DMS153 (cell line): Measurements from ENCODE around the gene GSN.

Source experiments
- DNase-seq: peaks from one replicate; lab custom pipeline; 2025; lab: John Stamatoyannopoulos, UW

Gene GSN

GRCh38 chr9:121246821-121247561 is 21.0 kb upstream of the GSN start:
- no peak for DNase-seq

- DNase-seq, result no peak
Observed at GRCh38 chr9:121249563-121249962, 18.4 kb upstream of the GSN start.

- DNase-seq, result no peak
Observed at GRCh38 chr9:121252104-121252851, 15.7 kb upstream of the GSN start.

- no peak for DNase-seq
Observed at GRCh38 chr9:121253162-121253561, 14.8 kb upstream of the GSN start.

DNA sequence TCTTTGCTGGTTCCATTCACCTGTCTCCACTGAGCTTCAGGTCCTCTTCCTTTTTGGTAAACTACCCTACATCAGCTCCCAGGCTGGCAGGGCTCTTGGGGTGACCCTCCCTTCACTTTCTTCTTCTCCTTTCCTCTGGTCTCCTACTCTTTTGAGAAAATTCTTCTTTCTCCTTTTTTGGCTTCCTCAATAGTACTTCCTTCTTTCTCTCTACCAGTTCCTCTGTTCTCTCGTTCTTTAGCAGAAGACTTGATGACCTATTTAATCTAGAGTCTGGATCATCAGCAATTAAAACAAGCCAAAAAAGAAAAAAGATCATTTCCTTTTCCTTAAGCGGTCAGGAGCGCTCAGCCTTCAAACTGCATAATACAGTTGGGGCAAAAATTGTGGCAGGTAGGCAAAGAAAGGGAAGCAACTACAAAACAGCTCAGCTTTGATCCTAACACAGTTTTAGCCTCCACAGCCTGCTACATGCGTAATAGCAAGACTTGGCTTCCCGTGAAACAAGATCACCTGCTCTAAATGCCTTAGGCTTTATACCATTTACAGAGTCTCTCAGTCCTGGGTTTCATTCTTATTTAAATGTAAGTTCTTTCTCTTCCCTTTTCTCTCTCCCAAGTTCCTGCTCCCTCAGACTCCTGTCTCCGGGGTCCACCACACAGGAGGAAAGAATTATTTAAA is 14.0 kb upstream of the GSN start:
- no peak for DNase-seq

GRCh38 chr9:121259498-121259897 is 8.5 kb upstream of the GSN start:
- no peak for DNase-seq

- no peak for DNase-seq
Observed at GRCh38 chr9:121259935-121260334, 8.0 kb upstream of the GSN start.

DNA sequence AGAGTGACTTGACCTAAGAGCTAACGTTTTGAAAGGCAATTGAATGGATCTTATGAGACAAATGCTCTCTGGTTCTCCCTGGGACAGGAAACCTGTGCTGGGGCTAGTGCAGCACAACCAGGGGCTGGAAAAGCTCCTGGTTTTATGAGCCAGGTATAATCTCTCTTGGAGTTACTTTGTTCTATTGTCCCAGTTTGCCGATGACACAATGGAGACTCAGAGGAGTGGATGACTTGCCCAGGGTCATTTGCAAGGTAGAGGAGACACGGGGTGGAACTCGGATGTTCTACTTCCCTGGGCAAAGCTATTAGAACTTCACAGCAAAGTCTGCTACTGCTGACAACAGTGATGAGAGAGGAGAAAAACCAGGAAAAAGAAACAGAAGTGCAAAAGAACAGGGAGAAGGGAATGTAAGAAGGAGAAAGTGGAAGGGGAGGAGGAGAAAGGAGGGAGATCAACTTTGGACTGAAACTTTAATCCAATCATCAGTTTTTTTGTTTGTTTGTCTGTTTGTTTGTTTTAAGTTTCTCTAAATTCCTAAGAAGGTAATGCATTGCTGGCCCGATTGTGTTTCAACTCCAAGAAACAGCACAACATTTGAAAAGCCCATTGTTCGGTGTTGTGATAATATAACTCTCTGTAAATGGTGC is 7.4 kb upstream of the GSN start:
- no peak for DNase-seq

DNA sequence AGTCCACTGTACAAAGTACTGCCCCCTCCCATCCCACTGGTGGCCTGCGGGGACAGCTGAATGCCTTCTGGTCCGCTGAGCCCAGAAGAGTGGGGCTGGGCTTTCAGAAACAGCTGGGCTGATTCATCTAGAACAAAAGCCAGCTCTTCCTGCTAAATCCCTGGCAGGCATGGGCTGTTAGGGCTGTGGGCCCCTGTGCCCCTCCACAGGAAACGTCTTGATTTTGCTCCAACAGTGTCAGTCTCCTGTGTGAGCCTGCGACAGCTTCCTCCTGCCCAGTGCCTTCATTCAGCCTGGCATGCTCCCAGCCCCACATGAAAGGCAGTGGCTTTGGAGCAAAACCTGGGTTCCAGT is 6.9 kb upstream of the GSN start:
- peak; percentile 55 for DNase-seq

DNA sequence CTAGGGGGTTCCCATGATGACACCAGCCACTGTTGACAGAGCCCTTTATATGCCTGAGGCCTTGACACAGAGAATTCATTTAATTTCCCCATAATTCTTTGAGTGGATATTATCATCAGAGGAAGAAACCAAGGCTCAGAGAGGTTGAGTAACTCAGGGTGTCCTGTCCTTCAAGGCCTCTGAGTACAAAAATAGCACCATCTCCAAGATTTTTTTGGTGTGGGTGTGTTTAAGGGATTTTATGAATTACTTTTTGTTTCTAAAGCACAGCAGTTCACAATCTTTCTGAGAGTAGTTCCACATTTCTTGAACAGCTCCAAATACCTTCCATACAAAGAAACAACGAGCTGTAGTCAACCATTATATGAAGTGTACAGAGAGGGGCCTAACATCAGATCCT is 6.2 kb upstream of the GSN start:
- DNase-seq, result no peak

GRCh38 chr9:121262423-121262822 is 5.5 kb upstream of the GSN start:
- no peak for DNase-seq

DNA sequence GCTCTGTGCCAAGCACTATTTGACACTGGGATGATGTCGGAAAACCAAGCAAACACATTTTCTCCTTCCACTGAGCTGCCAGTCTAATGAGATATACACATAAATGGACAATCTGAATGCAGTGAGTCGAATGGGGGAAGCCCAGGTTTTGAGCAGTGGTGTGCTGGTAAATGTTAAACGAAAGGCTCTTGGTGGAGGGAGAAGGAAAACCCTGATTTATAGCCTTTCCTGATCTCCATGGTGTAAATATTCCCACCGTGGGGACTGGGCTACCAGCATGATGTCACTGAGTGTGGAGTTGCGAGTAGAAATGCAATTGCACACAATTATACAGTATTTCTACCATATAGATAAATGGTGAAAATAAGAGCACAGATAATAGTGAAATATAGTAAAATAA is 5.0 kb upstream of the GSN start:
- no peak for DNase-seq

- no peak for DNase-seq
Observed at GRCh38 chr9:121266356-121266755, 1.6 kb upstream of the GSN start.

DNA sequence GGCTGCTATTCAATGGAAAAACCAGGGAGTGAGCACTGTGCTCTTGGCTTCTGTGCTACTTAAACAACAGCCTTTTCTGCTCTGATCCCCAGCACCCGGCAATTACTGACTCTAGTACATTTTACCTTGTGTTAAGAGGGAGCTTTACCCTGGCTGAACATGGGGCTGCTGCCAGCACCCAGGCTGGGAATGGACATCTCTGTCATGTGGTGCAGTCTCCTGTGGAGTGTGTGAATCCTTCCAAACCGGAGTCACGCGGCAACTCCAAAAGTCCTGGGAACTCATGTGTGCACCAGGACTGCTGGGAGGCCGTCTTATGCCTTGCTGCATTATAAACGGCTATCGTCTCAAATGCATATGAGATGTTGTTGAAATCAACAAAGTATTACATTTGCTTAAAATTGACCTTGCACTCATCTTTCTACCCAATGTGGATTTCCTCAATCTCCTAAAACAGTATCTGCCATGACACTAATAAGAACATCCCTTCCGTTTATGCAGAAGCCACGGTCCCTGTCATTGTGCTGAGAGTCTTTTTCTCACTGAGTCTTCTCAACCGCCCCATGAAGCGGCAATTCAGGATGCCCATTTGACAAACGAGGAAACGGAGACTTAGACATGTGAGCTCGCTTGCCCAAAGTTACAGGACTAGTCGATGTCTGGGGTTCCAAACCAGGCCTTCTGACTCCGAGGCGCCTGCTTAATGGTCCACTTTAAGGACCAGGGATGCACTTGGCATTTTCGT is 884 bp upstream of the GSN start:
- no peak for DNase-seq

GRCh38 chr9:121268598-121268850 is 562 bp downstream of the GSN start:
- no peak for DNase-seq

- DNase-seq, result no peak
Observed at GRCh38 chr9:121268851-121269641, 1.1 kb downstream of the GSN start.

DNA sequence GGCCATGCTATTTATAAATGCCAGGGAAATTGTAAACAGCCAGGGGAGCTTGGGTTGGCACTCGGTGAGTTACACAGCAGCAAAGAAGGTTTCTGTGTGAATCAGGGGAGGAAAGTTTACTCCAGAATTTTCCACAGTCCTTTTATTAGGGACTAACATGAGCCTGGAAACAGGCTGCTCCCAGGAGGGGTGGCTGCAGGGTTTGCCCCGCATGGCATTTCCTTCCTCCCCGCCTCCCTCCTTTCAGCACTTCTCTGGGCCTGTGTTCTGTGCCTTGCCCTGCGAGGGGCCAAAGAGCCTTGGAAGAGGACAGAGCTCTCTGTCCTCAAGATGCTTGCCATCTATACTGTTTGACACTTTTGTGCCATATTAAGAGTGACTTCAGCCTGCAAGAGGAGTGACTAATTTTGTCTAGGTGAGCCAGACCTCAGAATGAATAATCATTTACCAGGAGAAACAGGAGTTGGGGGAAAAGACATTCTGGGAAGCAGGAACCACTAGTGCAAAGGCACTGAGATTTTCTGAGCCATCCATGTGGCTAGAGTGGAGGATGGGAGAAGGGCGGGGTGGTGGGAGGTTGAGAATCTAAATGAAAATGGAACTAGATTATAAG is 1.8 kb downstream of the GSN start:
- DNase-seq, result no peak

- no peak for DNase-seq
Observed at GRCh38 chr9:121271368-121272341, 3.7 kb downstream of the GSN start.

DNA sequence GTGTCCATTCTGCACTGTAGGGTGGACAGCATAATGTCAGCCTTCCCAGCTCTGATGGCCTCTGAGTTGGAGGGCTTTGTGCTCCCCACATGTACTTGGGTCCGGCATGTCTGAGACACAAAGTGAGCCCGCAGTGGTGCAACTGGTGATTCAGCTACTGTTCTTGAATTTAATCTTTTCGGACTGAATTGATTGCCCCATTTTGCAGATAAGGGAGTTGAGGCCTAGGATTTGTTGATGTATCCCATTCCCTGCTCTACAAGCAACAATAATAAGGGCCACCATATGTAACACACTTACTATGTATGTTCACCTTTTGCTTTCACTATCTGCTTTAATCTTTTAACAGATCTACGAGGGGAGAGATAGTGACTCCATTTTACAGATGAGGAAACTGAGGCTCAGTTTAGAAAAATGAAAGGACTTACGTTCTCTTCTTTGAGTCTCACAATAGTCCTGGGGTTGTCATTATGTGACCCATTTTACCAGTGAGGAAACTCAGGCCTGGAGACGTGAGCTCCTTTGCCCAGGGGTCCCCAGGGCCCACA is 4.5 kb downstream of the GSN start:
- DNase-seq, result no peak
